ENCODE measurements around the gene EXO1. TPM values are rescaled to one million over a fixed set of nuclear protein-coding genes. Genes with fewer than 3 reads are reported as not detected.

Gene EXO1
- total and polyA plus RNA-seq, 2 donors (not counting 1 experiment from before 2014, with no cell fraction given) = 0.73 to 1.2 TPM

DNA sequence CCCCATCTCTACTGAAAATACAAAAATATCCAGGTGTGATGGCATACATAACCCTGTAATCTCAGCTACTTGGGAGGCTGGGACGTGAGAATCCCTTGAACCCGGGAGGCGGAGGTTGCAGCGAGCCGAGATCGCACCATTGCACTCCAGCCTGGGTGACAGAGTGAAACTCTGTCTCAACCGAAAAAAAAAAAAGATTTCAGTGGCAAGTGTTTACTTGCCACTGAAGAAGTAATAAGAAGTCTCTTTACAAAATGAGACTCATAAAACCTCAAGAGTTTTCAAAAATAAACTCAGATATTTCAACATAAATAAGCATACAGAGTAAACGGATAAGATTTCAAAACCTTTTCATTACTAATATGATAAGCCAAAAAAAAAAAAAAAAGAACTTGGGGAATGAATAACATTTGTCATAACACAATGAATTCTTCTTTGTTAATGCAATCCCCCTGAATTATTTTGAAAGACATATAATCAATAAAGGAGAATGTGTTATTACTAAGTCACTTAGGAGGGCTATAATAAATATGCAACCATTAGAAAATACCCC, 34.2 kb upstream of the EXO1 start:
- H3K79me2 ChIP-seq (ENCODE audit: control insufficient read depth, insufficient read depth, low read length) = no peaks in the 10 kb centered on the region
- no peaks in the 10 kb centered on the region for H3K9me3 ChIP-seq (ENCODE audit: control extremely low read depth in 1 of 3, control insufficient read depth in 2 of 3, insufficient read depth in 1 of 3, low read length in 2 of 3)
- POLR2A ChIA-PET = no interaction called here
- no peaks in the 10 kb centered on the region for H3K36me3 ChIP-seq (replicated peaks in 1 of 2; ENCODE audit: control extremely low read depth in 1 of 2, control insufficient read depth in 1 of 2, extremely low read depth in 1 of 2, insufficient read depth in 2 of 2, low read length in 1 of 2)
- CTCF ChIA-PET = no interaction called here
- no peak overlapping the region for H2AFZ ChIP-seq (ENCODE audit: insufficient read depth, low read depth, low read length, poor library complexity, severe bottlenecking)
- Mint-ChIP-seq H3K27me3 (peaks cover 7% of the 10 kb centered on the region), H3K4me1 (peaks cover 10% of the 10 kb centered on the region), H3K27ac (no peak overlapping the region), H3K9me3 (ENCODE audit: insufficient read depth) (no peaks in the 10 kb centered on the region), H3K4me3 (no peak overlapping the region)
- no peak overlapping the region for H3K4me3 ChIP-seq (ENCODE audit: control extremely low read depth in 1 of 5, extremely low read depth in 1 of 5, insufficient read depth in 1 of 5, low read depth in 2 of 5, low read length in 4 of 5)
- H3K27me3 ChIP-seq (replicated peaks in 1 of 4; ENCODE audit: control extremely low read depth in 1 of 4, control insufficient read depth in 3 of 4, insufficient read depth in 4 of 4, low read length in 3 of 4) = no peaks in the 10 kb centered on the region
- DNase-seq (no peak), ATAC-seq (ENCODE audit: low read depth) (no peak)
- WGBS (ENCODE audit: insufficient coverage) = 97% methylated on average over 6 of the region's 8 CpGs
- no peak overlapping the region for H3K4me2 ChIP-seq (replicated peaks; ENCODE audit: low read depth, low read length, poor library complexity, severe bottlenecking)
- H4K20me1 ChIP-seq (ENCODE audit: control insufficient read depth, insufficient read depth, low read length, poor library complexity, severe bottlenecking) = no peaks in the 10 kb centered on the region
- H3K27ac ChIP-seq (ENCODE audit: low read length in 2 of 2) = no peak overlapping the region
- TF ChIP-seq, protein P1, sequence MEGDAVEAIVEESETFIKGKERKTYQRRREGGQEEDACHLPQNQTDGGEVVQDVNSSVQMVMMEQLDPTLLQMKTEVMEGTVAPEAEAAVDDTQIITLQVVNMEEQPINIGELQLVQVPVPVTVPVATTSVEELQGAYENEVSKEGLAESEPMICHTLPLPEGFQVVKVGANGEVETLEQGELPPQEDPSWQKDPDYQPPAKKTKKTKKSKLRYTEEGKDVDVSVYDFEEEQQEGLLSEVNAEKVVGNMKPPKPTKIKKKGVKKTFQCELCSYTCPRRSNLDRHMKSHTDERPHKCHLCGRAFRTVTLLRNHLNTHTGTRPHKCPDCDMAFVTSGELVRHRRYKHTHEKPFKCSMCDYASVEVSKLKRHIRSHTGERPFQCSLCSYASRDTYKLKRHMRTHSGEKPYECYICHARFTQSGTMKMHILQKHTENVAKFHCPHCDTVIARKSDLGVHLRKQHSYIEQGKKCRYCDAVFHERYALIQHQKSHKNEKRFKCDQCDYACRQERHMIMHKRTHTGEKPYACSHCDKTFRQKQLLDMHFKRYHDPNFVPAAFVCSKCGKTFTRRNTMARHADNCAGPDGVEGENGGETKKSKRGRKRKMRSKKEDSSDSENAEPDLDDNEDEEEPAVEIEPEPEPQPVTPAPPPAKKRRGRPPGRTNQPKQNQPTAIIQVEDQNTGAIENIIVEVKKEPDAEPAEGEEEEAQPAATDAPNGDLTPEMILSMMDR (IDR thresholded peaks at IDR 0.05) = no peak
- no peak for TF ChIP-seq EZH2 (IDR thresholded peaks at IDR 0.05; ENCODE audit: borderline replicate concordance, insufficient read depth, low read depth, low read length, poor library complexity, severe bottlenecking)
- H3K9ac ChIP-seq (ENCODE audit: low read length) = no peak overlapping the region
- peaks cover 7 to 11% of the 10 kb centered on the region in 2 donors for H3K4me1 ChIP-seq (ENCODE audit: control insufficient read depth in 2 of 2, insufficient read depth in 2 of 2, low read length in 2 of 2)
- intact Hi-C loops (cut with micrococcal nuclease) = no loop called here

DNA sequence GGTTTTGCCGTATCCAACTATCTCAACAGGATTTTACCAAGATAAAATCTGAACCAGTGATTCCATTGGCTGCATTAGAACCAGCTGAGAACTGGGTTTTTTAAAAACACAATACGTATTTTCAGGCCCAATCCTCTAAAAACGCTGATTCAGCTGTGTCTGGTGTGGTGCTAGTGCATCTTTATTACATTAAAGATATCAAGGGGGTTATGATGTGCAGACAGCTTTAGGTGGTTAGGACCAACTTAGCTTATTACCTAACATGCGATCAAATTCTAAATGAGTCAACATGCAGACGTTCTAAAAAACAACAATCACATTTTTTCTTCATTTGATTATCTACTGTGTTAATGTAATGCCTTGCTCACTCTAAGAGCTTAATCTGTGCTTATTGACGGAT, 32.0 kb upstream of the EXO1 start:
- TF ChIP-seq, protein P1 (IDR thresholded peaks at IDR 0.05) = no peak
- TF ChIP-seq EZH2 (IDR thresholded peaks at IDR 0.05; ENCODE audit: borderline replicate concordance, insufficient read depth, low read depth, low read length, poor library complexity, severe bottlenecking) = no peak
- Histone ChIP-seq H3K4me2 (replicated peaks; ENCODE audit: low read depth, low read length, poor library complexity, severe bottlenecking) (no peak overlapping the region), H3K36me3 (replicated peaks in 1 of 2; ENCODE audit: control extremely low read depth in 1 of 2, control insufficient read depth in 1 of 2, extremely low read depth in 1 of 2, insufficient read depth in 2 of 2, low read length in 1 of 2) (no peaks in the 10 kb centered on the region), H3K9me3 (ENCODE audit: control extremely low read depth in 1 of 3, control insufficient read depth in 2 of 3, insufficient read depth in 1 of 3, low read length in 2 of 3) (no peaks in the 10 kb centered on the region), H3K27me3 (replicated peaks in 1 of 4; ENCODE audit: control extremely low read depth in 1 of 4, control insufficient read depth in 3 of 4, insufficient read depth in 4 of 4, low read length in 3 of 4) (no peaks in the 10 kb centered on the region), H3K4me1 (ENCODE audit: control insufficient read depth in 2 of 2, insufficient read depth in 2 of 2, low read length in 2 of 2) (peaks cover 7 to 11% of the 10 kb centered on the region in 2 donors), H3K27ac (ENCODE audit: low read length in 2 of 2) (no peak overlapping the region), H2AFZ (ENCODE audit: insufficient read depth, low read depth, low read length, poor library complexity, severe bottlenecking) (no peak overlapping the region), H3K9ac (ENCODE audit: low read length) (no peak overlapping the region), H3K4me3 (ENCODE audit: control extremely low read depth in 1 of 5, extremely low read depth in 1 of 5, insufficient read depth in 1 of 5, low read depth in 2 of 5, low read length in 4 of 5) (no peak overlapping the region), H3K79me2 (ENCODE audit: control insufficient read depth, insufficient read depth, low read length) (no peaks in the 10 kb centered on the region), H4K20me1 (ENCODE audit: control insufficient read depth, insufficient read depth, low read length, poor library complexity, severe bottlenecking) (no peaks in the 10 kb centered on the region)
- POLR2A ChIA-PET = no interaction called here
- no peak for DNase-seq
- no peak for ATAC-seq (ENCODE audit: low read depth)
- Mint-ChIP-seq H3K27ac (no peak overlapping the region), H3K4me1 (peaks cover 10% of the 10 kb centered on the region), H3K4me3 (no peak overlapping the region), H3K9me3 (ENCODE audit: insufficient read depth) (no peaks in the 10 kb centered on the region), H3K27me3 (peaks cover 7% of the 10 kb centered on the region)
- WGBS (ENCODE audit: insufficient coverage) = 100% methylated on average over 1 of the region's 6 CpGs
- CTCF ChIA-PET = interaction anchor here (0.7 kb wide), 1 partner anchor 37 kb away, joined by 3 read pairs; no protein-coding TSS in a partner anchor
- intact Hi-C loops (cut with micrococcal nuclease) = no loop called here

Data from B cell (primary cell).